OCI-LY7 (cell line): ENCODE results near the gene YPEL3. TPM values are rescaled to one million over a fixed set of nuclear protein-coding genes. Genes with fewer than 3 reads are reported as not detected.

Experiments
- BruUV-seq: library from RNA; stranded (reverse); fragments of 400-500 nt; replicated peaks from 2 replicates; lab custom pipeline; 2021; lab: Mats Ljungman, UMichigan
- CTCF ChIA-PET: fragments of 300-600 bp; sonication (Branson Sonifier 250); formaldehyde crosslinking; loops from one replicate; lab custom pipeline; 2022; ENCODE audit warnings: antibody characterized with exemption; ENCODE audit not compliant: unreplicated experiment; lab: Charles Lee
- POLR2A ChIA-PET: fragments of 300-600 bp; sonication (Branson Sonifier 250); formaldehyde crosslinking; loops from one replicate; lab custom pipeline; 2022; ENCODE audit warnings: antibody characterized with exemption; lab: Charles Lee
- DNase-seq: peaks from one replicate; pipeline ENCODE4 v3.0.0-alpha.2; 2015; ENCODE audit warnings: low spot score
- H2AFZ ChIP-seq: fragments of 200-600 bp; sonication (generic), shearing (Covaris generic); 2 replicates; pipeline ENCODE4 v1.6.1; 2014; ENCODE audit warnings: mild to moderate bottlenecking, antibody characterized with exemption, low read length, moderate library complexity
- H3K27ac ChIP-seq: fragments of 200-600 bp; sonication (generic); 2 replicates; pipeline ENCODE4 v1.5.1; 2014; ENCODE audit warnings: mixed run types, low read depth, mild to moderate bottlenecking, moderate library complexity, low read length, inconsistent platforms; ENCODE audit not compliant: poor library complexity, severe bottlenecking
- H3K36me3 ChIP-seq: fragments of 200-600 bp; sonication (generic); 2 replicates; pipeline ENCODE4 v1.6.1; 2014; ENCODE audit warnings: mild to moderate bottlenecking, antibody characterized with exemption, low read length, moderate library complexity, mixed read lengths; ENCODE audit not compliant: insufficient read depth
- H3K4me1 ChIP-seq: fragments of 200-600 bp; sonication (generic); 2 replicates; pipeline ENCODE4 v1.5.1; 2014; ENCODE audit warnings: mild to moderate bottlenecking, low read length; ENCODE audit not compliant: insufficient read depth, poor library complexity, severe bottlenecking
- H3K4me2 ChIP-seq: fragments of 200-600 bp; sonication (generic); 2 replicates; pipeline ENCODE4 v1.6.1; 2014; ENCODE audit warnings: mild to moderate bottlenecking, low read length
- H3K4me3 ChIP-seq: fragments of 200-600 bp; sonication (generic); 2 replicates; pipeline ENCODE4 v1.5.1; 2014; ENCODE audit warnings: mild to moderate bottlenecking, low read depth, low read length; ENCODE audit not compliant: poor library complexity, severe bottlenecking
- H3K79me2 ChIP-seq: fragments of 200-600 bp; sonication (generic); 2 replicates; pipeline ENCODE4 v1.6.1; 2016; ENCODE audit warnings: low read depth, mild to moderate bottlenecking, low read length, moderate library complexity, mixed read lengths; ENCODE audit not compliant: insufficient read depth
- H3K9me2 ChIP-seq: fragments of 200-600 bp; sonication (generic); 2 replicates; pipeline ENCODE4 v1.6.1; 2016; ENCODE audit warnings: mild to moderate bottlenecking, low read length, mixed read lengths; ENCODE audit not compliant: insufficient read depth
- H3K9me3 ChIP-seq: fragments of 200-600 bp; sonication (generic); 2 replicates; pipeline ENCODE4 v1.6.1; 2014; ENCODE audit warnings: mild to moderate bottlenecking, mixed run types, low read length, mixed read lengths
- H4K20me1 ChIP-seq: fragments of 200-600 bp; sonication (generic); 2 replicates; pipeline ENCODE4 v1.6.1; 2014; ENCODE audit warnings: mild to moderate bottlenecking, antibody characterized with exemption, low read length, moderate library complexity, mixed read lengths; ENCODE audit not compliant: insufficient read depth
- EZH2phosphoT487 ChIP-seq: fragments of 200-600 bp; sonication (generic); IDR thresholded peaks from 2 replicates; pipeline ENCODE4 v1.6.1; 2018; ENCODE audit warnings: low read depth, borderline replicate concordance, mild to moderate bottlenecking, mixed run types, antibody characterized with exemption, low read length, moderate library complexity, mixed read lengths
- intact Hi-C: fragments of 100-400 bp; cut with micrococcal nuclease; formaldehyde crosslinking; loops from one replicate; pipeline ENCODE4 v1.10.0; 2022; ENCODE audit not compliant: unreplicated experiment
- total RNA-seq, 2 experiments: library from RNA; depleted of rRNA in 1 of 2; stranded (reverse); fragments of >200 nt in 1 of 2; shearing (Covaris generic) in 1 of 2; gene quantifications; 2 replicates each; pipeline ENCODE4 v1.2.3, GENCODE V29; 2014 to 2022
- TF ChIP-seq, protein P1 (sequence below): fragments of 200-600 bp; sonication (generic); conservative IDR thresholded peaks from 2 replicates; pipeline ENCODE4 v1.5.1; 2014; ENCODE audit warnings: mild to moderate bottlenecking, antibody characterized with exemption, low read length, moderate library complexity, mixed read lengths

YPEL3 gene
- total RNA-seq, 2 experiments from 2014 or later, result 17.5 to 34.5 TPM

DNA sequence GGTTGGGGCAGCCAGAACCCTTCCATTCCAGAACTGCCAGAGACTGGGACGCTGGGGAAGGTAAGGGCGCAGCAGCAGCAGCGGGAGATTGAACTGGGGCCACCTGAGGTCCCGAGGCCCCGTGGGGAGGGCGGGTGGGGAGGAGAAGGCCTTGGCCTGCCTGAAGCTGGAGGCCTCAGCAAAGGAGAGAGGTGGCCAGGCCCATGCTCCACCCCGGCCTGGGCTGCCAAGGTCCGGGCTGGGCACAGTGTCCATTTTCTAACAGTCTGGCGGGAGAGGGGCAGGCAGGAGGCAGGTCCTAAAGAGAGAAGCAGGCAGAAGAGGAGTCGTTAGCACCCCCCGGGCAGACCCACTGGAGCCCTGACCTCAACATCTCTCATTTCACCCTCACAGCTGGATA, 18.4 kb upstream of the YPEL3 start:
- H3K4me1 ChIP-seq, result peaks cover 15% of the 10 kb centered on the region
- no peak overlapping the region for H2AFZ ChIP-seq
- H3K36me3 ChIP-seq, result no peaks in the 10 kb centered on the region
- no peak for TF ChIP-seq EZH2phosphoT487
- TF ChIP-seq, protein P1, sequence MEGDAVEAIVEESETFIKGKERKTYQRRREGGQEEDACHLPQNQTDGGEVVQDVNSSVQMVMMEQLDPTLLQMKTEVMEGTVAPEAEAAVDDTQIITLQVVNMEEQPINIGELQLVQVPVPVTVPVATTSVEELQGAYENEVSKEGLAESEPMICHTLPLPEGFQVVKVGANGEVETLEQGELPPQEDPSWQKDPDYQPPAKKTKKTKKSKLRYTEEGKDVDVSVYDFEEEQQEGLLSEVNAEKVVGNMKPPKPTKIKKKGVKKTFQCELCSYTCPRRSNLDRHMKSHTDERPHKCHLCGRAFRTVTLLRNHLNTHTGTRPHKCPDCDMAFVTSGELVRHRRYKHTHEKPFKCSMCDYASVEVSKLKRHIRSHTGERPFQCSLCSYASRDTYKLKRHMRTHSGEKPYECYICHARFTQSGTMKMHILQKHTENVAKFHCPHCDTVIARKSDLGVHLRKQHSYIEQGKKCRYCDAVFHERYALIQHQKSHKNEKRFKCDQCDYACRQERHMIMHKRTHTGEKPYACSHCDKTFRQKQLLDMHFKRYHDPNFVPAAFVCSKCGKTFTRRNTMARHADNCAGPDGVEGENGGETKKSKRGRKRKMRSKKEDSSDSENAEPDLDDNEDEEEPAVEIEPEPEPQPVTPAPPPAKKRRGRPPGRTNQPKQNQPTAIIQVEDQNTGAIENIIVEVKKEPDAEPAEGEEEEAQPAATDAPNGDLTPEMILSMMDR, result no peak
- no peaks in the 10 kb centered on the region for H3K9me3 ChIP-seq
- no peaks in the 10 kb centered on the region for H3K9me2 ChIP-seq
- intact Hi-C loops, result no loop called here
- BruUV-seq, result no TSS peak
- H4K20me1 ChIP-seq, result no peaks in the 10 kb centered on the region
- POLR2A ChIA-PET, result interaction anchor here (1.1 kb wide), 2 partner anchors 9 to 22 kb away, joined by 3 to 5 read pairs; partner anchors contain the start of gene MAPK3
- H3K79me2 ChIP-seq, result no peaks in the 10 kb centered on the region
- H3K4me2 ChIP-seq, result no peak overlapping the region
- H3K4me3 ChIP-seq, result no peak overlapping the region
- H3K27ac ChIP-seq, result no peak overlapping the region
- no peak for DNase-seq
- CTCF ChIA-PET, result no interaction called here

DNA sequence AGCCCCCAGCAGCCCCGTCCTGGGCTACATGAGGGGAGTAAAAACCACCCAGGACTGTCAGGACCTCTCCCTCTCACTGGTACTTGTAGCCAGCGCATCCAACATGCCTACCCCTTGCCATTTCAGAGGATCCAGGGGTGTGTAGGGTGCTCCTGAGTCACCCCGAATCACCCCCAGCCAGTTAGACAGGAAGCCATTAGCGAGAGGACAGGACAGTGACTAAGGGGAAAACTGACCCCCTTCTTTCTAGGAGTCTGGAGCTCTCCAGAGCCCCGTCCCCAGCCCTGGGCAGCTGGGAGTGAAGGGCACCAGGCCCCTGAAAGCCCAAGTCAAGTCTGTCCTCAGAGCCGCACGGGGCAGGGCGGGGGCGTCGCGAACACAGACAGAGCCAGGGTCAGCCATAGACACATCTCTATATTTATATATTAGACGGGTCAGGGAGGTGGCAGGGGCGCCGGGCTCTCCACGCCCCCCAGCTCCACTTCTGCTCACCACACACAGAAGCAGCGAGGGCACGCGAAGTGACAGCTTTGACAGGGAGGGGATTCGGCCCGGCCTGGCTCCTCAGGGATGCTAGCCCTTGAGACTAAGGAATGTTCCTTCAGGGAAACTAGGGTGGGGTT, 17.8 kb upstream of the YPEL3 start:
- Histone ChIP-seq H3K4me3 (no peak overlapping the region), H3K36me3 (no peaks in the 10 kb centered on the region), H3K27ac (no peak overlapping the region), H3K9me3 (no peaks in the 10 kb centered on the region), H3K79me2 (no peaks in the 10 kb centered on the region), H4K20me1 (no peaks in the 10 kb centered on the region), H3K4me1 (peaks cover 15% of the 10 kb centered on the region), H3K4me2 (no peak overlapping the region), H2AFZ (no peak overlapping the region), H3K9me2 (no peaks in the 10 kb centered on the region)
- DNase-seq, result no peak
- CTCF ChIA-PET, result interaction anchor here (0.7 kb wide), 1 partner anchor 11 kb away, joined by 3 read pairs; no protein-coding TSS in a partner anchor
- TF ChIP-seq, protein P1, result no peak
- no peak for TF ChIP-seq EZH2phosphoT487
- intact Hi-C loops, result no loop called here
- POLR2A ChIA-PET, result no interaction called here
- BruUV-seq, result no TSS peak

DNA sequence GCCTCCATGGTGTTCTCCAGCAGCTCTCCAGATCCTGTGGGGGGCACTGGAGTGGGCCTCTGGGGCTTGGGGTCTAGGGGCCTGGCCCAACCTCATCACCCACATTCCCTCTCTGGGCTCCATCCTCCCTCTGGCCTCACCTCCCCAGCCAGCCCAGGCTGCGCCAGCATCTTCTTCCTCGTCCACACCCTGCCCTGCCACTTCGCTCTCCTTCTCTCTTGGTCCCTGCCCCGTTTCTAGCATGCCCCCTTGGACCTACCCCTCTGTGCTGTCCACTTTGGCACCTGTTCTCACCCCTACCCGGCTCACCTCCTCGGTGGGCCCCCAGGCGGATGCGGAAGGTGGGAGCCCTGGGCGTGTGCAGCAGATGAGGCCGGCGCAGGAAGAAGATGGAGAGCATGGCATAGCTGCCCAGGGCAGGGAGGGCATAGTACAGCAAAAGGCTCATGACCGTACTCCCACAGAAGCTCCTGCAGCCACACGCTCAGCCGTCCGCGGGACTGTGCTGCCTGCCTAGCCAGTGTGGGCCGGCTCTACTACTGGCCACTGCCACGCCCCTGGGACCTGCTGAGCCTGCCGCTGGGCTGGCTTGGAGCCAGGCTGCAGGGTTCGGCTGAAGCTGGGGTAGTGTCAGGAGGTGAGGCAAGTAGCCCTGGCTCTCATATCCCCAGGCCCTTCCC, 17.2 kb upstream of the YPEL3 start, which contains the start of gene GDPD3:
Gene GDPD3 (minus strand): TSS at position 507 of the 680 bp plus-strand sequence. CDS start 59 bp downstream, at position 448.
- Histone ChIP-seq H3K36me3 (no peaks in the 10 kb centered on the region), H3K4me3 (no peak within 1 kb of the TSS), H4K20me1 (no peaks in the 10 kb centered on the region), H3K4me1 (peaks cover 15% of the 10 kb centered on the region), H3K27ac (no peak within 1 kb of the TSS), H3K79me2 (no peaks in the 10 kb centered on the region), H2AFZ (no peak within 1 kb of the TSS), H3K4me2 (no peak within 1 kb of the TSS), H3K9me2 (no peaks in the 10 kb centered on the region), H3K9me3 (no peaks in the 10 kb centered on the region)
- TF ChIP-seq, protein P1, result no peak; the same call in 1 of the 2 replicates
- TF ChIP-seq EZH2phosphoT487, result no peak
- intact Hi-C loops, result no loop called here
- no peak for DNase-seq
- POLR2A ChIA-PET, result no interaction called here
- BruUV-seq, result no TSS peak
- CTCF ChIA-PET, result interaction anchor here (0.7 kb wide), 1 partner anchor 11 kb away, joined by 3 read pairs; no protein-coding TSS in a partner anchor
